ENCODE measurements around the gene SLC35A2. TPM values are rescaled to one million over a fixed set of nuclear protein-coding genes. Genes with fewer than 3 reads are reported as not detected.
"Not testable (repeated sequence)": the region's sequence is repeated elsewhere in the genome, so short reads cannot be mapped to it uniquely, and the experiment has no call there.

The SLC35A2 gene
- total and polyA plus RNA-seq, 4 donors = 16.7 to 41.2 (median 32.0) TPM

DNA sequence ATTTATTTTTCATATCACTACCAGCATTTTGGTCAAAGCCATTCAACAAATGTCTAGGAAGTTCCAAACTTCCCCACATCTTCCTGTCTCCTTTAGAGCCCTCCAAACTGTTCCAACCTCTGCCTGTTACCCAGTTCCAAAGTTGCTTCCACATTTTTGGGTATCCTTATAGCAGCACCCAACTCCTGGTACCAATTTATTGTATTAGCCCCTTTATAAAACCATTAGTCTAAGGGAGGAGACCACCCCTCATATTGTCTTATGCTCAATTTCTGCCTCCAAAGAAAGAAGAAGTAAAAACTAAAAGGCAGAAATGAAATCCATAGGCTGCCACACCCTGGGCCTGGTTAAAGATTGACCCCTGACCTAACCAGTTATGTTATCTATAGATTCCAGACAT lies 58.0 kb downstream of the SLC35A2 start:
- H3K4me1 ChIP-seq (ENCODE audit: control insufficient read depth in 5 of 5, insufficient read depth in 5 of 5, low read length in 5 of 5) = not testable (repeated sequence)

More for the DNA sequence above, 58.0 kb downstream of the SLC35A2 start:
- not testable (repeated sequence) for ATAC-seq (ENCODE audit: insufficient read depth, low FRiP score); H3K4me3 ChIP-seq; DNase-seq; H3K27ac ChIP-seq (ENCODE audit: low read depth in 1 of 2, low read length in 1 of 2); H3K36me3 ChIP-seq (ENCODE audit: control insufficient read depth in 4 of 4, insufficient read depth in 4 of 4, low read length in 4 of 4); H3K27me3 ChIP-seq (ENCODE audit: control insufficient read depth in 3 of 3, insufficient read depth in 3 of 3, low read length in 2 of 3); H3K9ac ChIP-seq (ENCODE audit: insufficient read depth in 1 of 2, low read length in 2 of 2); H3K9me3 ChIP-seq (ENCODE audit: control insufficient read depth in 4 of 4, insufficient read depth in 3 of 4, low read length in 3 of 4)

Small RNA genes lying within 50 kb of the gene (small RNA-seq; reads per million reads assigned to genes)
- gene RNU6-722P (ENCODE audit: low replicate concordance) = not detected

Other genes with a start within 250 kb of the SLC35A2 start
- 10 to 100 TPM in 1 of 2 donors, 1 to 10 TPM in 1; 8.1 to 37.2 TPM for gene WAS, start 227.8 kb downstream of the SLC35A2 start, total RNA-seq
- 10 to 100 TPM; 14.7 to 61.5 TPM for gene WAS, start 227.8 kb downstream of the SLC35A2 start, polyA plus RNA-seq
- gene SUV39H1, start 214.9 kb downstream of the SLC35A2 start, total RNA-seq = 1 to 10 TPM; 2.4 to 6.8 TPM
- gene SUV39H1, start 214.9 kb downstream of the SLC35A2 start, polyA plus RNA-seq = 1 to 10 TPM; 3.9 to 4.4 TPM
- gene GLOD5, start 149.9 kb downstream of the SLC35A2 start, total RNA-seq = 1 to 10 TPM; 1.6 to 2.0 TPM
- gene GLOD5, start 149.9 kb downstream of the SLC35A2 start, polyA plus RNA-seq = 1 to 10 TPM; 1.7 to 5.1 TPM
- gene GATA1, start 125.1 kb downstream of the SLC35A2 start, total RNA-seq = 1 to 10 TPM in 1 of 2 donors, under 1 TPM in 1; 0.43 to 1.2 TPM
- 1 to 10 TPM in 1 of 2 donors, under 1 TPM in 1; 0.63 to 1.5 TPM for gene GATA1, start 125.1 kb downstream of the SLC35A2 start, polyA plus RNA-seq
- gene HDAC6, start 109.6 kb downstream of the SLC35A2 start, total RNA-seq = 10 to 100 TPM; 84.9 to 90.8 TPM
- 10 to 100 TPM; 39.7 to 72.0 TPM for gene HDAC6, start 109.6 kb downstream of the SLC35A2 start, polyA plus RNA-seq
- gene ERAS, start 85.1 kb downstream of the SLC35A2 start, total RNA-seq = not detected
- gene ERAS, start 85.1 kb downstream of the SLC35A2 start, polyA plus RNA-seq = under 1 TPM in 1 of 2 donors, not detected in 1; 0.24 TPM
- gene PCSK1N, start 76.0 kb downstream of the SLC35A2 start, total RNA-seq = 10 to 100 TPM in 1 of 2 donors, 1 to 10 TPM in 1; 3.4 to 10.7 TPM
- 1 to 10 TPM; 1.3 to 1.6 TPM for gene PCSK1N, start 76.0 kb downstream of the SLC35A2 start, polyA plus RNA-seq
- gene TIMM17B, start 13.9 kb downstream of the SLC35A2 start, total RNA-seq = 10 to 100 TPM; 21.0 to 51.5 TPM
- 10 to 100 TPM; 67.4 to 73.4 TPM for gene TIMM17B, start 13.9 kb downstream of the SLC35A2 start, polyA plus RNA-seq
- 10 to 100 TPM; 33.2 to 79.7 TPM for gene PQBP1, start 13.7 kb downstream of the SLC35A2 start, total RNA-seq
- gene PQBP1, start 13.7 kb downstream of the SLC35A2 start, polyA plus RNA-seq = 100 to 1,000 TPM in 1 of 2 donors, 10 to 100 TPM in 1; 68.2 to 146 TPM
- 10 to 100 TPM; 21.7 to 36.5 TPM for gene PIM2, start 7.4 kb upstream of the SLC35A2 start, total RNA-seq
- gene PIM2, start 7.4 kb upstream of the SLC35A2 start, polyA plus RNA-seq = 10 to 100 TPM; 14.8 to 27.4 TPM
- gene OTUD5, start 46.0 kb upstream of the SLC35A2 start, total RNA-seq = 10 to 100 TPM; 33.3 to 48.2 TPM
- 10 to 100 TPM; 32.4 to 38.1 TPM for gene OTUD5, start 46.0 kb upstream of the SLC35A2 start, polyA plus RNA-seq
- 1 to 10 TPM; 1.4 to 1.7 TPM for gene KCND1, start 60.2 kb upstream of the SLC35A2 start, total RNA-seq
- 1 to 10 TPM in 1 of 2 donors, under 1 TPM in 1; 0.65 to 1.3 TPM for gene KCND1, start 60.2 kb upstream of the SLC35A2 start, polyA plus RNA-seq
- 10 to 100 TPM; 29.2 to 48.9 TPM for gene GRIPAP1, start 90.6 kb upstream of the SLC35A2 start, total RNA-seq
- 10 to 100 TPM; 30.3 to 38.1 TPM for gene GRIPAP1, start 90.6 kb upstream of the SLC35A2 start, polyA plus RNA-seq
- gene TFE3, start 131.7 kb upstream of the SLC35A2 start, total RNA-seq = 10 to 100 TPM; 28.4 to 51.5 TPM
- 10 to 100 TPM; 34.0 to 63.7 TPM for gene TFE3, start 131.7 kb upstream of the SLC35A2 start, polyA plus RNA-seq
- gene CCDC120, start 147.4 kb upstream of the SLC35A2 start, total RNA-seq = 10 to 100 TPM in 1 of 2 donors, 1 to 10 TPM in 1; 5.3 to 11.3 TPM
- gene CCDC120, start 147.4 kb upstream of the SLC35A2 start, polyA plus RNA-seq = 1 to 10 TPM; 3.8 to 5.1 TPM
- gene PRAF2, start 162.4 kb upstream of the SLC35A2 start, total RNA-seq = 10 to 100 TPM in 1 of 2 donors, 1 to 10 TPM in 1; 5.6 to 40.8 TPM
- gene PRAF2, start 162.4 kb upstream of the SLC35A2 start, polyA plus RNA-seq = 10 to 100 TPM; 36.6 to 37.2 TPM
- gene WDR45, start 168.2 kb upstream of the SLC35A2 start, total RNA-seq = 10 to 100 TPM; 48.1 to 71.4 TPM
- gene WDR45, start 168.2 kb upstream of the SLC35A2 start, polyA plus RNA-seq = 10 to 100 TPM; 58.5 to 70.1 TPM
- gene GPKOW, start 212.1 kb upstream of the SLC35A2 start, total RNA-seq = 10 to 100 TPM; 18.1 to 23.1 TPM
- 10 to 100 TPM in 1 of 2 donors, 1 to 10 TPM in 1; 9.1 to 20.6 TPM for gene GPKOW, start 212.1 kb upstream of the SLC35A2 start, polyA plus RNA-seq

Data from lung (tissue), 11 donors.